ENCODE results near the gene PTPRC.
A peak's percentile ranks its signal among the peaks of the same experiment; 100 is the strongest.

The PTPRC gene

DNA sequence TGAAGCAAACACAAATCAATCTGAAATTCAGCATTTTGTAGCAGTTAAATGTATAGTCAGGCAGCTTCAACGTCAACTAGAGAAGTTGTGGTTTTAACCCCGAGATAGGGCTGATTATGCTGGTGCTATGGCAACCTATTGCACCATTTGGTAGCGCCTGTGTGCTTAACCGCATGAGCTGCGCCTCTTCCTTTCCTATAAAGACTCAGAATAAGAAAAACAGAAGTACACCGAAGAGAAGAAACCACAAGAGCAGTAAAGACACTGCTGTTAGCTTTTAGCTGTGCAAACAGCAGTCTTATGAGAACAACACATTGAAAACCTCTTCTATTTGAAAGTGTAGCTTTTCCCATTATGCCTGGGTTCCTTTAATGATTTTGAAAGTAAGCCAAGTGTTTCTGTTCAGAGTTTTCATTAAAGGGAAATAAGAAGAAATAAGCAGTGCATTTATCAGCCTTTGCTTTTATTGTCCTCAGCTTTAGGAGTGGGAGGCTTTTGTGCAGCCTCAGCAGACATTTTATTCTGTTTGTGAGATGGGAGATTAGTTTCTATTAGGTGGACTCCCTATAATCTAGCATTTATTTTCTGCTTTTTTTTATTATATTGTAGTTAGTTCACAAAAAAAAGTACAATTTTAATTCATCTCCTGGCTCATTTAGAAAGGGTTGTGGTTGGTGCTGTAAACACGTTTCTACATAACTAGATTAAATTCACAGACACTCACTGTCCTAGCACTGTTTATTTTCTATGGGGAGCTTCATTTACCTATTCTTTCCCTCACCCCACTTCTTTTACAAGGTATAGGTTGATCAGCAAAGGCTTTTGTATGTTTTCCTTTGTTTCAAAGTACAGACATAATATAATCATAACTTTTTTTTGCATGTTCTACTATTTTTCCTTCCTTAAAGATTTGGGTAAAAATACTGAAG is 43.3 kb downstream of the PTPRC start:
- Histone ChIP-seq H3K4me3 (no peak overlapping the region), H3K27me3 (no peaks in the 10 kb centered on the region), H3K9me3 (no peaks in the 10 kb centered on the region), H3K36me3 (no peaks in the 10 kb centered on the region), H3K4me1 (peaks cover 0 to 4% (median 0%) of the 10 kb centered on the region in 4 donors), H3K27ac (no peak overlapping the region)
- intact Hi-C loops (cut with DNase I; ENCODE audit: low total_unique reads), result no loop called here
- TF ChIP-seq CTCF (IDR thresholded peaks at IDR 0.05), result no peak
- DNase-seq, result peak in 1 of 2 donors; percentile 58

- TF ChIP-seq CTCF (IDR thresholded peaks at IDR 0.05), result no peak
- peaks cover 0 to 4% (median 0%) of the 10 kb centered on the region in 4 donors for H3K4me1 ChIP-seq
- no peaks in the 10 kb centered on the region for H3K27me3 ChIP-seq
- no peaks in the 10 kb centered on the region for H3K9me3 ChIP-seq
- no peaks in the 10 kb centered on the region for H3K36me3 ChIP-seq
- H3K27ac ChIP-seq, result no peak overlapping the region
- no peak overlapping the region for H3K4me3 ChIP-seq
- intact Hi-C loops (cut with DNase I; ENCODE audit: low total_unique reads), result no loop called here
- no peak for DNase-seq
Measured at GRCh38 chr1:198682850-198683249, 44.0 kb downstream of the PTPRC start.

DNA sequence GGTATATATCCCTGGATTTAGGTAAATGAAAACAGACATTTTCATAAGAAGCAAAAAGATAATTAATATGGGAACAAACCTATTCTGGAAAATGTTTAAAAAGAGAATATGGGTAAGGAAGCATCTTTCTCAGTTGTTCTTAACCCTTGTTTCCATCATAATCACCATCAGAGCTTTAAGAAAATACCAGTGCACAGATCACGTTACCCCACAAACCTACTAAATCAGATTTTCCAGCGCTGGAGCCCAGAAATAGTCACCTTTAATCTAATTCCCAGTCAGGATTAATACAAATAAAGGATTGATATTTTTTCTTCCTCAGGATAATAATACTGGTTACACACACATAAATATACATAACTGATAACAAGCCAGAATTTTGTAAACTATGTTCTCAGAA is 44.6 kb downstream of the PTPRC start:
- no peak for DNase-seq
- H3K27me3 ChIP-seq, result no peaks in the 10 kb centered on the region
- intact Hi-C loops (cut with DNase I; ENCODE audit: low total_unique reads), result no loop called here
- H3K4me1 ChIP-seq, result peaks cover 0 to 4% (median 0%) of the 10 kb centered on the region in 4 donors
- no peaks in the 10 kb centered on the region for H3K9me3 ChIP-seq
- no peak for TF ChIP-seq CTCF (IDR thresholded peaks at IDR 0.05)
- no peak overlapping the region for H3K4me3 ChIP-seq
- no peak overlapping the region for H3K27ac ChIP-seq
- H3K36me3 ChIP-seq, result no peaks in the 10 kb centered on the region

DNA sequence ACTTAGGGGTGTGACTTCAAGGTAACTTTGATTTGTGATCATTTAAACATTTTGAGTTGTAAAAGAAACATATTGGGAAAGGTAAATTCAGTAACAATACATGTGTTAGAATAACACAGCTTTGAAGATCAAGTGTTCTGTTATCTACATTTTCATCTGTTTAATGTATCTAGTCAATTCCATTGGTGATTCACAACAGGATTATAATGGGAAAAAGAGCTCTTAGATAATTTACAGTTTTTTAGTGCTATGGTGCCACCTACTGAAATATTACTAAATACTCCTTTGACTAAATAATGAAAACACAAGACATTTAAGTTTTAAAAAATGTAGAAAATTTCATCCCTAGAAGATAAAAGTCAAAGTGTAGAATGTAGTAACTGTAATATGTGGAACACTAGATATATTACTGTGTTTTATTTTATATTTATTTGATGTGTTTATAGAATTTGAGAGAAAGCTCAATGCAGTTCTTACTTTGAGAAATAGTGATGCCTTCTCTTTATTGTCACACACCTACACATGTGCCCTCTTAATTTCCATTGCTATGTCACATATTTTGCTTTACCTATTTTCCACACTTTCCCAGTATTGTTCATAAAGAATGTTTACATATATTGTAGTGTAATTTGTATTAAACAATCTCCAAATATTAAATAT is 47.4 kb downstream of the PTPRC start:
- no peaks in the 10 kb centered on the region for H3K36me3 ChIP-seq
- no peak overlapping the region for H3K27ac ChIP-seq
- H3K9me3 ChIP-seq, result no peaks in the 10 kb centered on the region
- H3K27me3 ChIP-seq, result no peaks in the 10 kb centered on the region
- TF ChIP-seq CTCF (IDR thresholded peaks at IDR 0.05), result peak in 1 of 2 experiments; percentile 15
- H3K4me1 ChIP-seq, result peaks cover 0 to 4% (median 0%) of the 10 kb centered on the region in 4 donors
- no peak overlapping the region for H3K4me3 ChIP-seq
- intact Hi-C loops (cut with DNase I; ENCODE audit: low total_unique reads), result no loop called here
- DNase-seq, result no peak

- Histone ChIP-seq H3K27me3 (no peaks in the 10 kb centered on the region), H3K4me3 (no peak overlapping the region), H3K4me1 (no peaks in the 10 kb centered on the region), H3K27ac (no peak overlapping the region), H3K9me3 (no peaks in the 10 kb centered on the region), H3K36me3 (no peaks in the 10 kb centered on the region)
- no peak for TF ChIP-seq CTCF (IDR thresholded peaks at IDR 0.05)
- no peak for DNase-seq
- intact Hi-C loops (cut with DNase I; ENCODE audit: low total_unique reads), result no loop called here
Measured at GRCh38 chr1:198687429-198687828, 48.6 kb downstream of the PTPRC start.
